ENCODE measurements around the gene GPHN. TPM values are rescaled to one million over a fixed set of nuclear protein-coding genes. Genes with fewer than 3 reads are reported as not detected.
A peak's percentile ranks its signal among the peaks of the same experiment; 100 is the strongest.
"Not testable (repeated sequence)": the region's sequence is repeated elsewhere in the genome, so short reads cannot be mapped to it uniquely, and the experiment has no call there.

The GPHN gene
- total RNA-seq, 1 donor from 2014 or later, result 24.9 TPM

DNA sequence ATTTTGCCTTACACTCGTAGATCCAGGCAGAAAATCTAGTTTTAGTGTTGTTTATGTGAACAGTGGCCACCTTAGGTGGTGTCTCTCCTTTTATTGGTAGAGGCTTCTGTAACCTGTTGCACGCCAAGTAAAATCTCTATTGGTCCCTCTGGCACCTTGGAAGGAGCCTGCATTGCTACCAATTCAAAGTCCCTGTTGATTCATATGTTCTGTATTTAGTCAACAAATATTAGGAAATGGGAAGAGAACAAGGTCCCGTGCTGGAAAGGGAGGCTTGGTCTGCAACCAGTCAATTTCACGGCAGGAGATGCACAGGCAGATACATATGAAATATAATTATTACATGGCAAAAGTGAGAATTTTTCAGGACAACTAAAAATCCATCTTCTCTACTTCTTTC is 6.4 kb upstream of the GPHN start:
- Mint-ChIP-seq H3K27me3 (peaks cover 8% of the 10 kb centered on the region), H3K27ac (no peak overlapping the region)
- DNase-seq (ENCODE audit: low spot score, unreplicated experiment), result no peak

DNA sequence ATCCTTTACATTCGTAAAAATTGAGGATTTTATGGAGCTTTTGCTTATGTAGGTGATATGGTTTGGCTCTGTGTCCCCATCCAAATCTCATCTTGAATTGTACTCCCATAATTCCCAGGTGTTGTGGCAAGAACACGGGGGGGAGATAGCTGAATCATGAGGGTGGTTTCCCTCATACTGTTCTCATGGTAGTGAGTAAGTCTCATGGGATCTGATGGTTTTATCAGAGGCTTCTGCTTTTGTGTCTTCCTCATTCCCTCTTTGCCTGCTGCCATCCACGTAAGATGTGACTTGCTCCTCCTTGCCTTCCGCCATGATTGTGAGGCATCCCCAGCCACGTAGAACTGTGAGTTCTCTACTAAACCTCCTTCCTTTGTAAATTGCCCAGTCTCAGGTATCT is 5.1 kb upstream of the GPHN start:
- not testable (repeated sequence) for H3K27ac Mint-ChIP-seq

More for the DNA sequence above, 6.4 kb upstream of the GPHN start:
- Mint-ChIP-seq H3K9me3 (ENCODE audit: low read depth) (no peaks in the 10 kb centered on the region), H3K4me1 (ENCODE audit: low read depth) (no peaks in the 10 kb centered on the region), H3K36me3 (ENCODE audit: insufficient read depth) (no peaks in the 10 kb centered on the region), H3K4me3 (ENCODE audit: low read depth) (no peak overlapping the region)
- TF ChIP-seq, protein P1, sequence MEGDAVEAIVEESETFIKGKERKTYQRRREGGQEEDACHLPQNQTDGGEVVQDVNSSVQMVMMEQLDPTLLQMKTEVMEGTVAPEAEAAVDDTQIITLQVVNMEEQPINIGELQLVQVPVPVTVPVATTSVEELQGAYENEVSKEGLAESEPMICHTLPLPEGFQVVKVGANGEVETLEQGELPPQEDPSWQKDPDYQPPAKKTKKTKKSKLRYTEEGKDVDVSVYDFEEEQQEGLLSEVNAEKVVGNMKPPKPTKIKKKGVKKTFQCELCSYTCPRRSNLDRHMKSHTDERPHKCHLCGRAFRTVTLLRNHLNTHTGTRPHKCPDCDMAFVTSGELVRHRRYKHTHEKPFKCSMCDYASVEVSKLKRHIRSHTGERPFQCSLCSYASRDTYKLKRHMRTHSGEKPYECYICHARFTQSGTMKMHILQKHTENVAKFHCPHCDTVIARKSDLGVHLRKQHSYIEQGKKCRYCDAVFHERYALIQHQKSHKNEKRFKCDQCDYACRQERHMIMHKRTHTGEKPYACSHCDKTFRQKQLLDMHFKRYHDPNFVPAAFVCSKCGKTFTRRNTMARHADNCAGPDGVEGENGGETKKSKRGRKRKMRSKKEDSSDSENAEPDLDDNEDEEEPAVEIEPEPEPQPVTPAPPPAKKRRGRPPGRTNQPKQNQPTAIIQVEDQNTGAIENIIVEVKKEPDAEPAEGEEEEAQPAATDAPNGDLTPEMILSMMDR (IDR thresholded peaks at IDR 0.05; ENCODE audit: unreplicated experiment), result no peak

DNA sequence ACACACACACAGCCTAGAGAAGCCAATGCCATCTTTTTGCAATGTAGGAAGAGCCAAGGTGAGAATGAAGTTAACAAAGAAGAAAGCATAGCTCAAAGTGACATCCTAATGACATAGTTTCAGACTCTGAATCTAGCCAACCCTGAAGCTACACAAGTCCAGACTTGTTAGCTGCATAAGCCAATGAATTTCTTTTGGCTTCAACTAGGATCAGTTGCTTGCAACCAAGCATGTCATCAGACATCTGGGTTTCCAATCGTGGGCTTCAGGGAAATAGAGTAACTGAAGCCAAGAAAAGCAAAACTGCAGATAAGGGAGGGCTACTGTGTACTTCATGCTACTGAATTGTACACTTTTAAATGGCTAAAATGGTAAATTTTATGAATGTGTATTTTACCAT is 4.4 kb upstream of the GPHN start:
- no peak overlapping the region for H3K27ac Mint-ChIP-seq
- H3K4me1 Mint-ChIP-seq (ENCODE audit: low read depth), result peaks cover 5% of the 10 kb centered on the region
- no peaks in the 10 kb centered on the region for H3K36me3 Mint-ChIP-seq (ENCODE audit: insufficient read depth)
- no peak for DNase-seq (ENCODE audit: low spot score, unreplicated experiment)
- TF ChIP-seq, protein P1 (IDR thresholded peaks at IDR 0.05; ENCODE audit: unreplicated experiment), result no peak
- no peak overlapping the region for H3K4me3 Mint-ChIP-seq (ENCODE audit: low read depth)
- no peaks in the 10 kb centered on the region for H3K9me3 Mint-ChIP-seq (ENCODE audit: low read depth)
- peaks cover 5% of the 10 kb centered on the region for H3K27me3 Mint-ChIP-seq

More for the DNA sequence above, 5.1 kb upstream of the GPHN start:
- H3K4me3 Mint-ChIP-seq (ENCODE audit: low read depth); H3K4me1 Mint-ChIP-seq (ENCODE audit: low read depth); H3K9me3 Mint-ChIP-seq (ENCODE audit: low read depth); H3K36me3 Mint-ChIP-seq (ENCODE audit: insufficient read depth); H3K27me3 Mint-ChIP-seq; DNase-seq (ENCODE audit: low spot score, unreplicated experiment): not testable (repeated sequence)

DNA sequence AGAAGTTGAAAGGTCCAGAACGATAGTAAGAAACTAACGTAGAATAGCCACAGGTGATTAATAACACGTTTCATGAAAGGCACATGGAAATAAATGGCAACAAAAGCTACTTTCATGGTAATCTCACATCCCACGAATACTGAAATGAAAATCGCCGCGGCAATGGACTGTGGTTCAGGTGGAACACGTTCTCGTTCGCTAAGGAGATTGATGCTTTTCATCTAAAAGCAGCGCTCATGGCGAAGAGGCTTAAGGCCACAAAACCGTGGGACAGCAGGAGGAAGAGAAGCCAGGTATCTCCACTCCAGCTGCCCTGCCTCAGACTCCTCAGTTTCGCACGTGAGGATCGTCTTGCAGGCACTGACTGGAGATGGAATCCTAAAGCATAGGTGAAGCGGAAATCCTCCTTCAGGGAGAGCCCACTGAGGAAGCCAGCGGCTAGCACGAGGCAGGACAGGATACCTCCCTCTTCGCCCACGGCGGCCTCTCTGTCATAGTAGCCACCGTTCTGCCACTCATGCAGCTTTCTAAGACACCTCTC is 696 bp upstream of the GPHN start:
- no peaks in the 10 kb centered on the region for H3K9me3 Mint-ChIP-seq (ENCODE audit: low read depth)
- peaks cover 8% of the 10 kb centered on the region for H3K4me1 Mint-ChIP-seq (ENCODE audit: low read depth)
- no peak for DNase-seq (ENCODE audit: low spot score, unreplicated experiment)
- H3K27me3 Mint-ChIP-seq, result peaks cover 28% of the 10 kb centered on the region
- peak overlapping the region; percentile 87 for H3K4me3 Mint-ChIP-seq (ENCODE audit: low read depth)
- TF ChIP-seq, protein P1 (IDR thresholded peaks at IDR 0.05; ENCODE audit: unreplicated experiment), result no peak
- H3K36me3 Mint-ChIP-seq (ENCODE audit: insufficient read depth), result no peaks in the 10 kb centered on the region
- H3K27ac Mint-ChIP-seq, result peak overlapping the region; percentile 97

DNA sequence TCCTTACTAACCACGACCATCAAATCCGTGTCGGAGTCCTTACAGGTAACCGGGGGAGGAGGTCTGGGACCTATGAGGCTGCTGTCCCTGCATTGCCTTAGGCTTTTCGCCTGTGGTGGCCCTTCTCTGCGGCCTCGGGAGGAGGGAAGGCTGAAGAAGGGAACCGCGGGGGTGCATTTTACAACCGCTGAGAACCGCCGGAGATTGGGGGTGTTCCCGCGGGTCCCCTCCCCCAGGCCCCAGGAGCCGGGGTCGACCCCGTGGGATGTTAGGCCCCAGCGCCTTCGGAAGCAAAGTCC is 549 bp downstream of the GPHN start:
- no peaks in the 10 kb centered on the region for H3K36me3 Mint-ChIP-seq (ENCODE audit: insufficient read depth)
- H3K27me3 Mint-ChIP-seq, result peaks cover 27% of the 10 kb centered on the region
- no peak for DNase-seq (ENCODE audit: low spot score, unreplicated experiment)
- TF ChIP-seq, protein P1 (IDR thresholded peaks at IDR 0.05; ENCODE audit: unreplicated experiment), result no peak
- H3K4me3 Mint-ChIP-seq (ENCODE audit: low read depth), result peak overlapping the region; percentile 87
- H3K9me3 Mint-ChIP-seq (ENCODE audit: low read depth), result no peaks in the 10 kb centered on the region
- H3K27ac Mint-ChIP-seq, result peak overlapping the region; percentile 97
- H3K4me1 Mint-ChIP-seq (ENCODE audit: low read depth), result peaks cover 8% of the 10 kb centered on the region

DNA sequence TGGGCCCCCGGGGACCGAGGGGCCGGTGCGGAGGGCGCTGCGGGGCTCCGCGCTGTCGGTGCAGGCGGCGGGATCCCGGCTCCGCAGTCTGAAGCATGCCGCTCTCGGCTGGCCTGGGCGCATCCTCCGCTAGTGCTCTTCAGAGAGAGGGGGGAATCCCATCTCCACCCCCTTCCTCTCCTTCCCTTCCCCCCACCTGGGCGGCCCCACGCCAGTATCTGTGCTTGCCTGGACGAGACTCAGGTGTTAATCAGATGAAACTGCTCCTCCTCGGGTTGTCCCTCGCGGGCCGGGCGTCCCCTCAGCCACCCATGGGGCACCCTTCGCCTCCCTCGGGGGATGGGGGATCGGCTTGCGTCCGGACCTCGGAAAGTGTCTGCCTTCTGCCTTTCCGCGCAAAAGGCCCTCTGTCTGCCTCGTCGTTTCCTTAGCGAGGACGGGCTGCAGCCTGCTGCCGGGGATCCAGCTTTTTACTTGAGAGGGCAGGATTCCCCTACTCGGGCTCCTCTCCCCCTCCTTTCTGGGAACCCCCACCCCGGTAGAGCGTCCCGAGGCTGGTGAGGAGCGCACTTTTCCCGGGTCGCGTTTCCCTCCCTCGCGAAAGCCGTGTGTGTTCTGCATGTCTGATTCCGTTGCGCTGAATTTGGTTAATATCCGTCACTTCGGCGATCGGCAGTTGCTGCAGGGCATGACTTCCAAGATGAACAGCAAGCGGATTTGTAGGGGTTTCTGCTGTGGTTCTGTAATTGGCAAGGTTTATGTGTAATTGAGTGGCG is 1.1 kb downstream of the GPHN start:
- H3K4me3 Mint-ChIP-seq (ENCODE audit: low read depth), result peak overlapping the region; percentile 87
- peak overlapping the region; percentile 81 for H3K27ac Mint-ChIP-seq
- TF ChIP-seq, protein P1 (IDR thresholded peaks at IDR 0.05; ENCODE audit: unreplicated experiment), result no peak
- H3K9me3 Mint-ChIP-seq (ENCODE audit: low read depth), result no peaks in the 10 kb centered on the region
- no peaks in the 10 kb centered on the region for H3K36me3 Mint-ChIP-seq (ENCODE audit: insufficient read depth)
- H3K27me3 Mint-ChIP-seq, result peaks cover 27% of the 10 kb centered on the region
- H3K4me1 Mint-ChIP-seq (ENCODE audit: low read depth), result peaks cover 8% of the 10 kb centered on the region
- DNase-seq (ENCODE audit: low spot score, unreplicated experiment), result peak; percentile 33

All from progenitor cell of endocrine pancreas (in vitro differentiated cells).